Effector CD4-positive, alpha-beta T cell (primary cell): Measurements from ENCODE around the gene KEAP1.

Experiments
- DNase-seq: peaks from one replicate; pipeline ENCODE4 v3.0.0-alpha.2; 2020

The KEAP1 gene

DNA sequence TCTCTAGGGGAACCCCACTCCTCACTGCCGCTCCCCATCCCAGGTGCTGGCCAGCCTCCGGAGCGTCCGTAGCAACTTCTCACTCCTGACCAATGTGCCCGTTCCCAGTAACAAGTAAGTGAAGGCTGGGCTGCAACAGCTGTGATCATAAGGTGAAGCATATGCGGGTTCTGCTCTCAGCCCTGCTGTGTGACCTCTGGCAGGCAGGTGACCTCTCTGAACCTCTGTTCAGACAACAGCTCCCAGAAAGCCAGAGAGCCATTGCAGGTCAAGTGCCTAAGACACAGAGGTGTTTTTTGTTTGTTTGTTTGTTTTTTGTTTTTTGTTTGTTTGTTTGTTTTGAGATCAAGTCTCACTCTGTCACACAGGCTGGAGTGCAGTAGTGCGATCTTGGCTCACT lies 54.1 kb downstream of the KEAP1 start:
- DNase-seq = no peak

GRCh38 chr19:10442698-10443097 lies 60.5 kb downstream of the KEAP1 start:
- DNase-seq = no peak

- DNase-seq = no peak
Observed at GRCh38 chr19:10439588-10439987, 63.6 kb downstream of the KEAP1 start.
